Loucy (cell line): ENCODE results near the gene TBX20.

Experiments used
- H2AFZ ChIP-seq: fragments of 200-600 bp; sonication (generic); 2 replicates; pipeline ENCODE4 v1.6.0; 2016; ENCODE audit warnings: antibody characterized with exemption, mild to moderate bottlenecking, low read length, moderate library complexity
- H3F3A ChIP-seq: fragments of 200-600 bp; 2 replicates; pipeline ENCODE4 v1.6.0; 2016; ENCODE audit warnings: antibody characterized with exemption, low read depth, mild to moderate bottlenecking
- H3K27me3 ChIP-seq: fragments of 200-600 bp; sonication (generic); 2 replicates; pipeline ENCODE4 v1.6.1; 2014; ENCODE audit warnings: low read length, mild to moderate bottlenecking; ENCODE audit not compliant: insufficient read depth, poor library complexity, severe bottlenecking
- H3K36me3 ChIP-seq: fragments of 200-600 bp; sonication (generic); 2 replicates; pipeline ENCODE4 v1.6.1; 2016; ENCODE audit warnings: low read length; ENCODE audit not compliant: insufficient read depth
- H3K4me1 ChIP-seq: fragments of 200-600 bp; sonication (generic); 2 replicates; pipeline ENCODE4 v1.5.1; 2014; ENCODE audit warnings: low read length, mild to moderate bottlenecking; ENCODE audit not compliant: insufficient read depth, poor library complexity, severe bottlenecking
- H3K4me2 ChIP-seq: fragments of 200-600 bp; sonication (generic); 2 replicates; pipeline ENCODE4 v1.6.0; 2014; ENCODE audit warnings: antibody characterized with exemption, low read length, low read depth, mild to moderate bottlenecking; ENCODE audit not compliant: poor library complexity, severe bottlenecking
- H3K4me3 ChIP-seq: fragments of 200-600 bp; sonication (generic); 2 replicates; pipeline ENCODE4 v1.5.1; 2014; ENCODE audit warnings: low read length, mild to moderate bottlenecking, mixed read lengths; ENCODE audit not compliant: poor library complexity, severe bottlenecking
- H3K79me2 ChIP-seq: fragments of 200-600 bp; sonication (generic); 2 replicates; pipeline ENCODE4 v1.6.1; 2014; ENCODE audit warnings: low read length; ENCODE audit not compliant: insufficient read depth
- H3K9ac ChIP-seq: fragments of 200-600 bp; sonication (generic); 2 replicates; pipeline ENCODE4 v1.6.0; 2014; ENCODE audit warnings: mild to moderate bottlenecking, low read depth, low read length, moderate library complexity; ENCODE audit not compliant: poor library complexity, severe bottlenecking
- H3K9me2 ChIP-seq: fragments of 200-600 bp; sonication (generic); replicated peaks from 2 replicates; pipeline ENCODE4 v1.6.1; 2016; ENCODE audit warnings: low read depth, low read length, mixed read lengths
- H3K9me3 ChIP-seq: fragments of 200-600 bp; sonication (generic); 2 replicates; pipeline ENCODE4 v1.6.1; 2014; ENCODE audit warnings: mild to moderate bottlenecking, antibody characterized with exemption, low read length, low read depth; ENCODE audit not compliant: insufficient read depth
- H4K20me1 ChIP-seq: fragments of 200-600 bp; sonication (generic); 2 replicates; pipeline ENCODE4 v1.6.0; 2014; ENCODE audit warnings: antibody characterized with exemption, low read length, mild to moderate bottlenecking; ENCODE audit not compliant: insufficient read depth, poor library complexity, severe bottlenecking
- CTCF ChIP-seq: fragments of 200-600 bp; sonication (generic); conservative IDR thresholded peaks from 2 replicates; pipeline ENCODE4 v1.5.1; 2014; ENCODE audit warnings: mild to moderate bottlenecking, antibody characterized with exemption, low read length
- EZH2phosphoT487 ChIP-seq: fragments of 200-600 bp; IDR thresholded peaks from 2 replicates; pipeline ENCODE4 v1.6.1; 2018; ENCODE audit warnings: antibody characterized with exemption, mild to moderate bottlenecking, moderate library complexity, borderline replicate concordance

TBX20 gene

GRCh38 chr7:35272246-35272645, 18.3 kb upstream of the TBX20 start:
- TF ChIP-seq EZH2phosphoT487 (no peak), CTCF (no peak)
- no peak overlapping the region for H3K9ac ChIP-seq
- H3K27me3 ChIP-seq, result no peaks in the 10 kb centered on the region

GRCh38 chr7:35268953-35269352, 15.1 kb upstream of the TBX20 start:
- Histone ChIP-seq H3K9ac (no peak overlapping the region), H2AFZ (no peak overlapping the region), H3K4me2 (no peak overlapping the region), H4K20me1 (no peaks in the 10 kb centered on the region), H3K4me3 (no peak overlapping the region), H3F3A (no peaks in the 10 kb centered on the region), H3K4me1 (no peaks in the 10 kb centered on the region), H3K9me3 (no peaks in the 10 kb centered on the region), H3K9me2 (no peaks in the 10 kb centered on the region), H3K79me2 (no peaks in the 10 kb centered on the region), H3K27me3 (no peaks in the 10 kb centered on the region), H3K36me3 (no peaks in the 10 kb centered on the region)
- TF ChIP-seq EZH2phosphoT487, result no peak
- no peak for TF ChIP-seq CTCF

More at GRCh38 chr7:35272246-35272645, 18.3 kb upstream of the TBX20 start:
- Histone ChIP-seq H3K9me2 (no peaks in the 10 kb centered on the region), H3K4me1 (no peaks in the 10 kb centered on the region), H4K20me1 (no peaks in the 10 kb centered on the region), H3K36me3 (no peaks in the 10 kb centered on the region), H3K4me3 (no peak overlapping the region), H3K79me2 (no peaks in the 10 kb centered on the region), H2AFZ (no peak overlapping the region), H3K4me2 (no peak overlapping the region), H3K9me3 (no peaks in the 10 kb centered on the region), H3F3A (no peaks in the 10 kb centered on the region)

- no peak overlapping the region for H3K9ac ChIP-seq
- TF ChIP-seq EZH2phosphoT487 (no peak), CTCF (no peak)
Measured at GRCh38 chr7:35267411-35267810, 13.5 kb upstream of the TBX20 start.

More at GRCh38 chr7:35267411-35267810, 13.5 kb upstream of the TBX20 start:
- Histone ChIP-seq H3K9me3 (no peaks in the 10 kb centered on the region), H3K4me3 (no peak overlapping the region), H3F3A (no peaks in the 10 kb centered on the region), H3K27me3 (no peaks in the 10 kb centered on the region), H3K9me2 (no peaks in the 10 kb centered on the region), H4K20me1 (no peaks in the 10 kb centered on the region), H3K79me2 (no peaks in the 10 kb centered on the region), H3K4me2 (no peak overlapping the region), H3K36me3 (no peaks in the 10 kb centered on the region), H3K4me1 (no peaks in the 10 kb centered on the region), H2AFZ (no peak overlapping the region)
